Activated CD4-positive, alpha-beta T cell treated with anti-CD3 and anti-CD28 coated beads, Interleukin-2, amount 50 U/mL, for 48 hours (primary cell): ENCODE data around the gene SHOC2.

Experiments
- DNase-seq, 2 experiments: peaks; one replicate each; pipeline ENCODE4 v3.0.0-alpha.2; 2020

SHOC2 gene

DNA sequence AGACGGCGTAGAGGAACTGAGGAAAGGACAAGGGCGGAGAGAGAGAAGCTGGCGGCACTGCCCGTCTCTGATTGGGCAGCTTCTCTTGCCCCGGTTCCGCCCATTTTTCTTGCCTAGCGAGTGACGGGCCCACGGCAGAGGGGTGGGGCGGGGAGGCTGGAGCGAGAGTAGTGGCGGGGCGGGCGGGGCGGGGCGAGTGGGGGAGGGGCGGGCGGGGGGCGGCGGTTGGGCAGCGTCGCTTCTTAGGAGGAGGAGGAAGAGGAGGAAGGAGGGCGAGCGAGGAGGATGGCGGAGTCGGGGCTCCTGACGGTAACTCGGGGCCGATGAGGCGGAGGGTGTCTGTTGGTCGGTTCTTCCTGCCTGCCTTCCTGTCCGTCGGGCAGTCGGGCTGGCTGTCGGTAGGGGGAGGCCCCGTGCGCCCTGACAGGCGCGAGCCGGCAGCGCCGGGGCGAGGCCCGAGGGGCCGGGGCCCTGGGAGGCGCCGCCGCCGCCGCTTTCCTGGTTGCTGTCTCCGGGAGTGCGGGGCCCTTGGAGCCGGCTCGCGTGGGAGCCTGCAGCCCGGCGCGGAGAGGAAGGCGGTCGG lies at the start of gene SHOC2:
Gene SHOC2, plus strand, starts transcription at position 256 of the 583 bp plus-strand sequence. CDS start 44,755 bp downstream, outside the sequence.
- peak; percentile 97 to 98 for DNase-seq

DNA sequence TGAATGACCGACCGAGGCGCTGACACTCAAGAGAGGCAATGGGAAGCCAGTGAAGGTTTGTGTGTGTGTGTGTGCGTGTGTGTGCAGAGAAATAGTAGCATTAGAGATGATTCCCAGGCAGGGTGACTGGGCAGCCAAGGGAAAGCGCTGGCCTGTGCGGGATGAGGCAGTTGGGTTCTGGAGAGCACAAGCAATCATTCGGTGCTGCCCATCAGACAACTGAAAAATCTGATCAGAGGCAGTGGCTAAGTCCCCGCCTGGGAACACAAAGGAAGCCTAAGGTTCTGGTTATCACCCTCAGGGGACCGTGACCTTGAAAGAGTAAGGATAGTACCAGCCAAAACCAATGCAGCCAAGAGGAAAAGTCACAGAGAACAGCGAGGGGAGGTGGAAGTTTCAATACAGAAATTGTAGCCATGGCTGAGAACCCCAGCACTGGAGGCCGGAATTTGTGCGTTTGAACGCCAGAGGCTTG lies 48.5 kb upstream of the SHOC2 start:
- no peak for DNase-seq

DNA sequence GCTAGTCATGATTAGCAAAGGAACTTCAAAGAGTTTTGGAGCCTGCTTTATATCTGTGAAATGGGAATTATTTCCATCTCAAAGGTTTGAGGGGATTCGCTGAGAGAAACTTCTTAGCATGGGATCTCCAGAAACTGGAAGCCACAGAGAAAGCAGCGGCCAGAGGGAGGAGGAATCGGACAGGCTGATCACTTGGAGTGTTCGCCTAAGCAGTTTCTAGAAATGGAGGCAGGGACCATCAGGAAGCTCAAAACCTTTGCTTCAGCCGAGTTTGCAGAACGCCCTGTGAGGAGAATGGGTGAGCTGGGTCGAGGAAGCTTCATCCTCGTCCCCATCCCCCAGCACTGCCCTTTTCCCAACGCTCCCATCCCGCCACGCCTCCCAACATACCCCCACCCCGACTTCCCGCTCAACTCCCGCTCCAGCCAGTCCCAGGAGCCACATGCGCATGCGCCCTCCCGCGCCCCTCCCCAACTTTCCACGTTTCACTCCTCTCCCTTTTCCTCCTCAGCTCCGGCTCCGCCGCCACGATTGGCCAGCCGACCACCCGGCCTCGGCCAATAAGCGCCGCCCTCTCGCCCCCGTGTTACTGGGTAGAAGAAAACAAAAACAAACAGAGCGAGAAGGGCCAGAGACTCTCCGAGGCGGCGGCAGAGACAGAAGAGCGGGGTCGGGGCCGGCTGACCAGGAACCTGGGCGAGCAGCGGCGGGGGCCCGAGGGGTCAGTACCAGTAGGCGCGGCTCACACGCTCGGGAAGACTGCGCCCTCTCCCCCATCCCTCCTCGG lies 47.9 kb upstream of the SHOC2 start, which contains the start of gene PDCD4:
Gene PDCD4, plus strand, starts transcription at position 631 of the 787 bp plus-strand sequence. CDS start 4,100 bp downstream, outside the sequence.
- DNase-seq = peak; percentile 98 to 99

DNA sequence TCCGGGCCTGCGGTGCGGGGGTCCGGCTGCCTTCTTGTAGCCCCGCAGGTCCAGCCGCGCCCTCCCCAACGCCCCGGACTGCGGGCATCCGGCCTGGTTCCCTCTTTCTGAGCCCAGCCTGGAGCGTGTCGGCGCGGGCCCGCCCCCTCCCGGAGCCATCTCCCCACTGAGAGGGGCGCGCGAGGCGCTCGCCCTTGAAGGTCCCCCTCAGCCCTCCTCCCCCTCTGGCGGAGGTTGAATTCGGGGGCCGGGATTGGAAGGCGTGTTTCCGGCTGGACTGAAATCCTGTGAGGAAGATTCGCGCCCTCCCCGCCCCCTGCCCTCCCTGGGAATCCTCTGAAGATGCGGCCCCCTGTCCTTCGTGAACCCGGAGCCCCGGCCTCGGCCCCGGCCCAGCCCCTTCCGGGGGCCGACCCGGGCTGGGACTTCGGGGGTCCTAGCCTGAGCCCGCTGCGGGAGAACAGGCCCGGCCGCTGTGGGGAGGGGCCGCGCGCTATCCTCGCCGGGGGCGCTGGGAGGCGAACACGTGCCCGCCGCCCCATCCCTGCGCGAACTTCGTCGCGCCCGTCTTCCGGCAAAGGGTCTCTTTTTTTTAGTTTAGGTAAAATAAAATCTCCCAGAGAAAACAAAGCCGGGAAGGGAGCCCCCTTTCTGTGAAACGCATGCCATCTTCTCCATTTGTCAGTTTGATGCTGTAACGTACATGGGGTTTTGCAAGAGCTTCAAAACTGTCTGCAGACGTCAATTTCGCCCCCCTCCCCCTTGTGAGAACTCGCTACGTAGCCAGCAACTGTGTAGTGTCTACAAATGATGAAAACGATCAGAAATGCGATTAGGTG lies 47.0 kb upstream of the SHOC2 start:
- peak; percentile 69 to 77 for DNase-seq

DNA sequence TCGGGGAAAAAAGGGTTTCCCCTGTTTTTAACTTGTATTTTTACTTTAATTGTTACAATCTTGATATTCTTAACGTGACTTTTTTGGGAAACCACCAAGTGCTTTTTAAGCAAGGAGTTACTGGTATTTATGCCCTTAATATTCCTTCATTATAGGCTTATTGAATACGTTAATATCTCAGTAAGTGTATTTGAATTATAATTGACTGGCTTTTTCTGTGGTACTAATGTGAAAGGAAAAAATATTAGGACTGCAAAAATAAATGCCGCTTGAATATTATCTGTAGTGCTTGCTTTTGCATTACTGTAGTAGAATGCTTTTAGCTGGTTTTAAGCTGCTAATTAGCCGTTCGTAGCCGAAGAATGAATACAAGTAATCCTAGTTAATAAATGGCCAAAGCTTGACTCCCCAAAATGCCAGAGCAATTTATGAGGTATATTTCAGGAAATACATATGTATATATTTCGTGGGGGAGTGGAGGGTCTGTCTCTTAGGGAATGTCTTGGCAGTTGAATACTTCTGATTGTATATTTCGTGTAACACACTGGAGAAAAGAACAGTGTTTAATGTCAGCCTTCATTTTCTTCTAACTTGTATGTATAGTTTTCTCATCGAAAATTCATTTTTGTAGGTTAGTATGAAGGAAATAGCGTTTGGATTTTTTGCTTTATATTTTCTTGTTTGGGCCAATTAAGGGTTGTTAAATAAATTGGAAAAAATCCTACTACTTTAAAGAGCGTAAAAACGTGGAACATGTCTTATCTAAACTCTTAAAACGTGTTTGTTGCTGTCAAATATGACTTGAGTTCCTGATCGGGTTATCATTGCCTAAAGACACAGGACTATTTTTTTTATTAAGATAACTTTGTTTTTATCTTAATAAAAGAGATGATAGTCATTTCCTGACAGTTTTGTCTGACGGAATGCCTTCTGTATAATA lies 46.1 kb upstream of the SHOC2 start:
- DNase-seq = no peak

DNA sequence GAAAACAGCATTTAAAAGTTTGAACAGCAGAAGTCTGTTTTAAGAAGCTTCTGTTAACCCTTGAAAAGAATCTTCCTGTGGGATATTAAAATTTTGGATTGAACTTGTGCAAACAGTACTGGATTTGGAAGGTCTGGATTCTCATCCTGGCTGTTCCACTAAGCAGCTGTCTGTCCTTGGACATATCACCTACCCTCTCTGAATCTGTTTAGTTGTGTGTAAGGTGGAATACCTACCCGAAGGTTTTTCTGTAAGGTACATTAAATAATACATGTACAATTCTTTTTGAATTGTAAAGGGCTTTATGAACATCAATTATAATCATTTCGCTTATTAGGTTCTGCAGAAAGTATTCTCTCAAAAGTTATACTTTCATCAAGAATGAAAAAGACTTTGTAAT lies 45.5 kb upstream of the SHOC2 start:
- DNase-seq = no peak

DNA sequence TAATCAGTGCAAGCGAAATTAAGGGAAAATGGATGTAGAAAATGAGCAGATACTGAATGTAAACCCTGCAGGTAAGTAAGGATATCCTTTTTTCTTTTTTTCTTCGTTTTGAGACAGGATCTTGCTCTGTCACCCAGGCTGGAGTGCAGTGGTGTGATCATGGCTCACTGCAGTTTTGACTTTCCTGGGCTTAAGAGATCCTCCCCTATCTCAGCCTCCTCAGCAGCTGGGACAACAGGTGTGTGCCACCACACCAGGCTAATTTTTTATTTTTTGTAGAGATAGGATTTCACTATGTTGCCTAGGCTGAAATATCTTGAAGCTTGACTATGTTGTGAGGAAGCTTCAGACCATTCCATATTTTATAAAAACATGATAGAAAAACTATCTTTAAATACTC lies 43.4 kb upstream of the SHOC2 start:
- no peak for DNase-seq

DNA sequence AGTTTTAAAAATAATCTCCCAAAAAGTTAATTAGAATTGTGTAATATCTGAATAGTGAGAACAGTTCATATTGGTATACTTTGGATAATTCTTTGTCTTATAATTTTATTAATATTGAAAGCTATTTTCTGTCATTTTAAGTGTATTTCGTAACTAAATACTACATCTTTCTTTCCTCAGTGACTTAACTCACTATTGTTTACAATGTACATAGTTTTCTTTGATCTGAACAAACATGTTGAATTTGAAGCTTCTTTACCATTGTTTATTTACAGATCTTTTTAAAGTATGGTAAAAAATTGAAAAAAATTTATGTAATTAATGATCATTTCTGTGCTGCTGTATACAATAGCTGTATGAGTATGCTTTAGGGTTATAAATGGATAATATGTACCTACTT lies 42.6 kb upstream of the SHOC2 start:
- DNase-seq = no peak

DNA sequence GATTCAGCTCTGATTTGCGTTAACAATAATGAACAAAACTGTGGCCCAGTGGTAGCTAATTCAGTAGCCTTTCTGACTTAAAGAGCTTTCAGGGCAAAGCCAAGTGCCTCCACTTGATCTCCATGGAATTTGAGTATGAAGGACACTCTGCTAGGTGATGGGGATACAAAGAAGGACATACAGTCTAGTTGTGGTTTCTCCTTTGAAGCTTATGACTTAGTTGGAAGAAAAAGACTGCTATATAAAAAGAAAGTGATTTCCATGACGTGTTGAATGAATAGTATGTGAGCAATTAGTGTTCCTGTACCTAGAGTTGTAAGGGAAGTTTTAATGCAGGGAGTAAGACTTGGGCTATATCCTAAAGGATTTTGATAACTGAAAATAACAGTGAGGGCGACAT lies 39.4 kb upstream of the SHOC2 start:
- no peak for DNase-seq

DNA sequence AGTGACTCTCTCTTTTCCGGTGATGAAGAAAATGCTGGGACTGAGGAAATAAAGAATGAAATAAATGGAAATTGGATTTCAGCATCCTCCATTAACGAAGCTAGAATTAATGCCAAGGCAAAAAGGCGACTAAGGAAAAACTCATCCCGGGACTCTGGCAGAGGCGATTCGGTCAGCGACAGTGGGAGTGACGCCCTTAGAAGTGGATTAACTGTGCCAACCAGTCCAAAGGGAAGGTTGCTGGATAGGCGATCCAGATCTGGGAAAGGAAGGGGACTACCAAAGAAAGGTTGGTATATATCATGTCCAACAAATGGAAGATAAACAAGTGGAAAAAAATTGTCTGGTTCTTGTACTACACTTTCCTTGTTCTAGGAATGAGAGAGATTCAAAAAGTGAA lies 38.2 kb upstream of the SHOC2 start:
- no peak for DNase-seq

DNA sequence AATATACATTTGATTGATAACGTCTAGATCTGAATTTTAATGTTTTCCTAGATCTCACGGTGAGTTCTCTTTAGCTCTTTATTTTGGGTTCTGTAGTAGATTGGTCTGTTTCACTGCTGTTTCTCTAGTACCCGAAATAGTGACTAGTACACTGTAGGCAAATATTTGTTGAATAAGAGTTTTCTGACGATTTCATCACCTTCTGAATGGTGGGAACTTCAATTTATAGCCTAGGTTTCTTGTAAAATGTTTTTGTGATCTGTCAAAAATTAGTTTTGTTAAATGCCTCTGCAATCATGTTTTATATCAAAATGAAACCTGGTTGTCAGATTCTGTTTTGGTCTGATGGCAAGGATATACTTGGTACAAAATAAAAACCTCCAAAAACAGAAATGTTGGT lies 37.5 kb upstream of the SHOC2 start:
- DNase-seq = no peak

DNA sequence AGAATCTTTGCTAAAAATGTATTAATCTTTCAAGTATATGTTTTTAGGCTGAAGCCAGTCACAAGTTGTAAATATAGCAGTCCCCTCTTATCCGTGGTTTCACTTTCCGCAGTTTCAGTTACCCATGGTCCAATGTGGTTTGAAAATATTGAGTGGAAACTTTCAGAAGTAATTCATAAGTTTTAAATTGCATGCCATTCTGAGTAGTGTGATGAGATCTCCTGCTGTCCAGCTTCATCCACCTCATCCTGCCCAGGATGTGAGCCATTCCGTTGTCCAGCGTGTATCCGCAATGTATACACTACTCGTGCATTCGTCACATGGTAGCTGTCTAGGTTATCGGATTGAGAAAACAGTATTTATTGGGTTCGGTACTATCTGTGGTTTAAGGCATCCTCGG lies 35.5 kb upstream of the SHOC2 start:
- no peak for DNase-seq

DNA sequence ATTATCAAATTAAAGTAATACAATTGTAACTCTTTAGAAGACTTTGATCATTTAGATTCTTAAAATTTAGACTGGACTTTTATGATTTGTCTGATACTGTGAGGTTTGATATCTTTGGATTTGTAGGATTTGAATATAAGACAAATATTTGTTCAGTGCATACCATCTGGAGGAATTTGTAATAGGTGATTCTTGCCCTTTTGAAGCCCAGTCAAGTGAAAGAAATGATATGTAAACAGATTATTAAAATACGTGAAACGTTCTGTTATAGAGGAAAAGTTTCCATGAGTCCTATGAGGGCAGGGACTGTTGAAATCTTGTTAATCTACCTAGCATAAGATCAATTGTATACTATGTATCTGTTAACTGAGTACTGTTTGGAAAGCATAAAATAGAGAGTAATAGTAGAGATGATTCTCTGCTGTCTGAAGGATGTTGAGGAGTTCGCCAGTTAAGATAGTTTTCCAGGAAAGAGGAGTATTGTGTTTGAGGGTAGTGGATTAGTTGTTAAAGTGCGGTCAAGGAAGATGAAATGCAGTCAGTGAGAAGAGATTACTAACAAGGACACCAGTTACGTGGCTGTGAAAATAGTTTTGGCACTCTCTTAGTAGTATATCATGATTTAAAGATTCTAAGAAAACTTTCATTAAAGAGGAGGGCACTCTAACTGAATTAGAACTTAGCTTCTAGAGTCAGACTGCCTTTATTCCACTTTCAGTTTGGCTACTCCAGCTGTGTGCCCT lies 33.3 kb upstream of the SHOC2 start:
- DNase-seq = no peak

DNA sequence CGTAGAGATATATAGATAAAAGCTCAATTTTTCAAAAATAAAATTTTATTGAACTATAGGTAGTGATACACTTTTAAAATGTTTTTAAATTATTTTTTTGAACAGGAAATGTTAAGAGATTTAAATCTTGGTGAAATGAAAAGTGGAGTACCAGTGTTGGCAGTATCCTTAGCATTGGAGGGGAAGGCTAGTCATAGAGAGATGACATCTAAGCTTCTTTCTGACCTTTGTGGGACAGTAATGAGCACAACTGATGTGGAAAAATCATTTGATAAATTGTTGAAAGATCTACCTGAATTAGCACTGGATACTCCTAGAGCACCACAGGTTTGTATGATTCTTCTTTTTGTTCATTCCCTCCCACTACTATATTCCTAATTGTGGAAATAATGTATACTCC lies 31.8 kb upstream of the SHOC2 start:
- no peak for DNase-seq

DNA sequence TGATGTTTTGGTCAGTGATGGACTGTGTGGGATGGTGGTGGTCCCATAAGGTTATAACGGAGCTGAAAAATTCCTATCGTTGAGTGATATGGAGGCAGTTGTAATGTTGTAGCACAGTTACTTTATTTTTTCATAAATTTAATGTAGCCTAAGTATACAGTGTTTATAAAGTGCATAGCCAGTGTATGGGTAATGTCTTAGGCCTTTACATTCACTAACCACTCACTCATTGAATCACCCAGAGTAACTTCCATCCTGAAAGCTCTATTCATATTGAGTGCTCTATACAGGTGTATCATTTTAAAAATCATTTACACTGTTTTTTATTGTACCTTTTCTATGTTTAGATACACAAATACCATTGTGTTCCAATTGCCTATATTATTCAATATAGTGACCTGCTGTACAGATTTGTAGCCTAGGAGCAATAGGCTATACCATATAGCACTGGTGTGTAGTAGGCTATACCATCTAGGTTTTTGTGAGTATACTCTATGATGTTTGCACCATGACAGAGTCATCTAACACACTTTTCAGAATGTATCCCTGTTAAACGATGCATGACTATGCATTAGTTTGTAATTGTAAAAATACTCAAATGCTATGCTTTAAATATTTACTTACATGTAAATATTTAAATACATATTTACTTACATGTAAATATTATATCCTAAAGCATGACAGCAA lies 26.7 kb upstream of the SHOC2 start:
- no peak for DNase-seq

DNA sequence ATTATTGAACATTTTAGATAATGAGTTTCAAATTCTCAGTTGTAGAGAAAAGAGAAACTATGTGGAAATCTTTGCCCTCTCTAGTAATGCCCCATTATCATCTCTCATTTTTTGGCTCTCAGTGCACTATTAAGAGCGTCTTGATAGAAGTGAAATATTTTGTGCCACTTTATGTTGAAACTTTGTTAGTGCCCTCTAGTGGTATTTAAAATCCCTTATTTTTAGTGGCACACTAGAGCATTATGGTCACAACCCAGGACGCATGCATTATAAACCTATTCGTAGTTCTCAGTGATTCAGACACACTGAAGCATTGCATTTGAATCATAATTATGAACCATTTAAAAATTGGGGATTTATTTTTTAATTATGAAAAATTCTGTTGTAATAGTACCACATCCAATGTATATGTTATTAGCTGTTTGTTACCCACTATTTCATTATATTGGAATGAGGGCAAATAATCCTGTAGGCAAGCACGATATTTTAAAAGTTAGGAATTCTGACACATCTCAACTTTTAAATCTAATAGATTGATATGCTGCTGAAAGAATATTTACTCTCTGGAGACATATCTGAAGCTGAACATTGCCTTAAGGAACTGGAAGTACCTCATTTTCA lies 25.7 kb upstream of the SHOC2 start:
- DNase-seq = no peak

DNA sequence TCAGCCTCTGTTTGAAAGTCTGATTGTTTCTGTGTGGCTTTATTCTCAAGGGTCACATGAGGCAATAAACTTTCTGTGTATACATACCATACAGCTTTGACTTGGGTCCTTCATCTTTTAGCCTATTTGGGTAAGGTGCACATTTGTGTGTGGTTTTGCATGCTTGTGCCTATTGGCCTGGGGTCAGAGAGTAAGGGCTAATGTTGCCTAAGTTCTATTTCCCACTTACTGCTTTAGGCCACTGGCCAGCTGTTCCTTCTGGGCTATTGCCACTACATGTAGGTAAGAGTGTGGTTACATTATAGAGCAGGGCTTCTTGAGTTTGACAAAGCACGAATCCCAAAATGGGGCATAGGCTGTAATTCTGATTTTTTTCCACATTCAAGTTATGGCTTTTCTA lies 22.2 kb upstream of the SHOC2 start:
- no peak for DNase-seq

DNA sequence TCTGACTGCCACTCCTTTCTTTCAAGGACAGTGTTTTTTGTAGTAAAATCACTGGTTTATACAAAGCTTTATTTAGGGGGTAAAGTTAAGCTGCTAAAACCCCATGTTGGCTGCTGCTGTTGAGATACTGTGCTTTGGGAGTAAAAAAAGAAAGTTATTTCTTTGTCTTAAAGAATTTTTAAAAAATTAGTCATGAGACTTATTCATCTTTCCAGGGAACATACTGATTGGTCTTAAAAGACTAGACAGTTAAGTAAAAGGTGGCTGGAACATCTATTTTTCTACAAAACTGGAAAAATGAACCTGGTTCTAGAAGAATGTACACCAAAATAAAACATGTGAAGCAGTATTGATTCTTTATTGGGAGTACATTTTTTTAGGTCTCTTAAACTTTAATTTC lies 21.0 kb upstream of the SHOC2 start:
- DNase-seq = no peak

DNA sequence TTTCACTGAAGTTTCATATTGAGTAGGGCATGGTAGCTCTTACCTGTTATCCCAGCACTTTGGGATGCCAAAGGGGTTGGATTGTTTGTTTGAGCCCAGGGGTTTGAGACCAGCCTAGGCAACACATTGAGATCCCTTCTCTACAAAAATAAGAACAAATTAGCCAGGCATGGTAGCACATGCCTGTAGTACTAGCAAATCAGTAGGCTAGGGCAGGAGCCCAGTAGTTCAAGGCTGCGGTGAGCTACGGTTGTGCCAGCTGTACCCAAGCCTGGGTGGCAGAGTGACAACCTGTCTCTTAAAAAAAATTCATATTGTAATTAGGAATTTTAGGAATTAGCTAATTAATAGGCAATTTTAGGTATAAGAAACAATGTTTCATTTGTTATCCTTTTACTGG lies 18.4 kb upstream of the SHOC2 start:
- no peak for DNase-seq
